PFSK-1 (cell line): ENCODE data around the gene SH3PXD2A.

Experiments used
- FOXP2 ChIP-seq: optimal IDR thresholded peaks from 2 replicates; pipeline ENCODE3; 2011; ENCODE audit warnings: borderline replicate concordance, control low read depth, inconsistent platforms; ENCODE audit not compliant: insufficient read depth; ENCODE audit errors: extremely low read length, extremely low read depth
- POLR2AphosphoS5 ChIP-seq: IDR thresholded peaks from 2 replicates; pipeline ENCODE4 v1.6.1; 2012; ENCODE audit warnings: low read depth, mild to moderate bottlenecking, control low read depth, low read length, moderate library complexity
- SIN3A ChIP-seq: IDR thresholded peaks from 2 replicates; pipeline ENCODE4 v1.6.1; 2012; ENCODE audit warnings: mild to moderate bottlenecking, low read length, moderate library complexity, borderline replicate concordance; ENCODE audit not compliant: insufficient read depth
- TAF1 ChIP-seq: IDR thresholded peaks from 2 replicates; pipeline ENCODE4 v1.6.1; 2012; ENCODE audit warnings: low read length, control low read depth, borderline replicate concordance; ENCODE audit not compliant: insufficient read depth
- TF ChIP-seq, protein P1 (sequence below), 2 experiments: IDR thresholded peaks; 2 replicates each; pipeline versions ENCODE4 v1.6.1 to v1.8.0; 2011 to 2012; ENCODE audit warnings: low read depth in 2 of 2, low read length in 2 of 2, control low read depth in 1 of 2, inconsistent platforms in 1 of 2, mild to moderate bottlenecking in 1 of 2, moderate library complexity in 1 of 2; ENCODE audit not compliant: insufficient read depth in 1 of 2

Gene SH3PXD2A

DNA sequence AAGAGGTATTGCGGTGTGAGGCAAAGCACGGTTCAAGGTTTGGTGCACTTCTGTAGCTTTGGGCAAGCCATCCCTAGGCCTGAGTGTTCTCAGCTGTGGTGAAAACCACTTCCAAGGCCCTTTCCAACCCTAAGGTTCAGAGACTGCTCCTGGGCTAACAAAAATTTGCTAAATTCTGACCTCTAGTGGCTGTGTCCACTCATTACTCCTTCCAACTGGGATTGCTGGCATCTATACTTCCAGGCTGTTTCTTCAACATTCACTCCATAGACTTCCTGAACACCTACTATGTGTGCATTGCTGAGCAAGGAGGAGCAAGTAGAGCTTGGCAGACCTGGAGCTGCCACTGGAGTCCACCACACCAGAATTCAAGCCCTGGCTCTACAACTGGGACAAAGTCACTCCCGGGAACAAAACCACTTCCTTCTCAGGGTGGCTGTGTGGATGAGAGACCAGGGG, 29.3 kb upstream of the SH3PXD2A start:
- TF ChIP-seq TAF1 (no peak), FOXP2 (no peak), POLR2AphosphoS5 (no peak), SIN3A (no peak)
- TF ChIP-seq, protein P1, sequence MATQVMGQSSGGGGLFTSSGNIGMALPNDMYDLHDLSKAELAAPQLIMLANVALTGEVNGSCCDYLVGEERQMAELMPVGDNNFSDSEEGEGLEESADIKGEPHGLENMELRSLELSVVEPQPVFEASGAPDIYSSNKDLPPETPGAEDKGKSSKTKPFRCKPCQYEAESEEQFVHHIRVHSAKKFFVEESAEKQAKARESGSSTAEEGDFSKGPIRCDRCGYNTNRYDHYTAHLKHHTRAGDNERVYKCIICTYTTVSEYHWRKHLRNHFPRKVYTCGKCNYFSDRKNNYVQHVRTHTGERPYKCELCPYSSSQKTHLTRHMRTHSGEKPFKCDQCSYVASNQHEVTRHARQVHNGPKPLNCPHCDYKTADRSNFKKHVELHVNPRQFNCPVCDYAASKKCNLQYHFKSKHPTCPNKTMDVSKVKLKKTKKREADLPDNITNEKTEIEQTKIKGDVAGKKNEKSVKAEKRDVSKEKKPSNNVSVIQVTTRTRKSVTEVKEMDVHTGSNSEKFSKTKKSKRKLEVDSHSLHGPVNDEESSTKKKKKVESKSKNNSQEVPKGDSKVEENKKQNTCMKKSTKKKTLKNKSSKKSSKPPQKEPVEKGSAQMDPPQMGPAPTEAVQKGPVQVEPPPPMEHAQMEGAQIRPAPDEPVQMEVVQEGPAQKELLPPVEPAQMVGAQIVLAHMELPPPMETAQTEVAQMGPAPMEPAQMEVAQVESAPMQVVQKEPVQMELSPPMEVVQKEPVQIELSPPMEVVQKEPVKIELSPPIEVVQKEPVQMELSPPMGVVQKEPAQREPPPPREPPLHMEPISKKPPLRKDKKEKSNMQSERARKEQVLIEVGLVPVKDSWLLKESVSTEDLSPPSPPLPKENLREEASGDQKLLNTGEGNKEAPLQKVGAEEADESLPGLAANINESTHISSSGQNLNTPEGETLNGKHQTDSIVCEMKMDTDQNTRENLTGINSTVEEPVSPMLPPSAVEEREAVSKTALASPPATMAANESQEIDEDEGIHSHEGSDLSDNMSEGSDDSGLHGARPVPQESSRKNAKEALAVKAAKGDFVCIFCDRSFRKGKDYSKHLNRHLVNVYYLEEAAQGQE (IDR thresholded peaks at IDR 0.05; ENCODE audit: insufficient read depth in 1 of 2, low read depth in 2 of 2, low read length in 2 of 2): no peak

DNA sequence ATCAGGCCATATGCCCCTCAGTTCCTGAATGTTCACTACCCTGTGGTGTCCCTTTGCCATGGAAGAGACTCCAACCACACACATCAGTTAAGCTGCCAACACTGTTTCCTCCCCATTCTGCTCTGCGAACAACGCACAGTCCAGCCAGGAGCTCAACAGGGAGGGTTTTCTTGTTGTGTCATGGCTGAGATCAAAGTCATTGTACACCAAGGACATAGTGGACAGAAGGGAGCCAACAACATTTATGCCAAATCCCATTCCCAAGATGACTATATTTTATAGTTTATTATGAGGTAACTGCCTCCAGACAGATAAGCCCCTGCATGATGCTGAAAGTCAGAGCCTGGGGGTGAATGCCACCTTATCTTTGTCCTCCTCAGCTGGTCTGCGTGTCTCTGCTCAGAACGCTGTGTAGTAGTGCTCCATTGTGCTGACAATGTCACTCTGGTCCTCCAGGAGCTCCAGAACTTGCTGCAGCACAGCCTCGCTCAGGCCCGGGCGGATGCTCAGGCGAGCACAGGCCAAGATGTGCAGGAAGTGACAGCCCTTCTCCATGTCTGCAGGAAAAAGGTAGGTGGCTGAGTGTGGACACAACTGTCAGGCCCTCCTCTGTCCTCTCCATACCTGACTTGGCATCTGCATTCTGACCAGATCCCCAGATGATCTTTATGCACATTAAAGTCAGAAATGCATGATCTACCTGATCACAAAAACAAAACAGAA, 27.1 kb upstream of the SH3PXD2A start:
- TF ChIP-seq, protein P1 (IDR thresholded peaks at IDR 0.05; ENCODE audit: insufficient read depth in 1 of 2, low read depth in 2 of 2, low read length in 2 of 2): no peak
- no peak for TF ChIP-seq POLR2AphosphoS5
- TF ChIP-seq SIN3A: no peak
- TF ChIP-seq TAF1: no peak
- TF ChIP-seq FOXP2: no peak

DNA sequence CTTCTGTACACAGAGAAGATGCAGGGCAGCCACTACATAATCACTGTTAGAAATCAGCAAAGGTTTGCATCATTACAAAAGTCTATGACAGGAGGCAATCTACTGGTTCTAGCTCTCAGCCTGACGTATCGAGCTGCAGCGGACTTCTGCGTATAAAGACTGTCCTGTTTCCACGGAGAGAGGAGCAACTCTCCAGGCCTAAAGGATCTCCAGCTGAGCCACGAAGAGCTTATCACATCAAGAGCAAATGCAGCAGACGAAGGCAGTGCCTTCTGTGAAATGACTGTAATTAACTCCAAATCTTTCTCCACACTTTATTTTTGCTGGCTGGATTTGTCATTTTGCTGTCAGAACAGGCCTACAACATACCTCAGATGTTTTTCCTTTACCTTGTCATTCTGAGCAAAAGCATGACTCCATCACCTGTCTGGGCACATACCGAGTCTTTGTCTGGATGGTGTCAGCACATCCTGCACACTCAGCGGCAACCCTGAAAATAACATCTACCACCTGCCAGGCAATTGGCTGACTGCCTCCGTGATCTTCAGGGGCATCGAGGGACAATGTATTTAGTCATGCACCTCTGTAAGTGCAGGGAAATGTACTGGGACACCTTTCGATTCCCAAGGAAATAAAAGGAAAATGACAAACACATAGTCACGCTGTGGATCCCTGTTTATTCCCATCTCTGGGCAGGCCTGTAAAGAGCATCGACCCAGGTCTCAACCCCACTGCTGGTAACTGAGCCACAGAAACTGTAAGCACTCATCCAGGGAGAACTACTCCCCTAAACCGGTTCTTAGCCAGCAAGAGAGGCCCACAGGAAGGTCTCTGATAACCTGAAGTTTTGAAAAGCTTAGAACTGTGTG, 26.3 kb upstream of the SH3PXD2A start:
- no peak for TF ChIP-seq SIN3A
- TF ChIP-seq TAF1: no peak

DNA sequence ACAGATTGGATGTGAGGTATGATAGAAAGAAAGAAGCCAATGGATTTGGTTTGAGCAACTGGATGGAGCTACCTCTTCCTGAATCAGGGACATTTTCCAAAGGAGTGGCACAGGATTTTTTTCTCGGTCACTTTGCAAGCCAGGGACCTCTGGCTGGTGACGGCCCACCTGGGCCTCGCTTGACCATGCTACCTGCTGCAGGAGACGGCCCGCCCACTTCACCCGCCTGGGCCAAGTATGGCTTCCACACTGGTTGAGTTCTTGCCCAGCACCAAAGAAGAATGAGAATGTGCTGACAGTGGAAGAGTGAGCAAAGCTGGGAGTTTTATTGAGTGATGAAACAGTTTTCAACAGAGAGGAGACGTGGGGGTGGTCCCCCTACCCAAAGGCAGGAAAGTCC, 24.5 kb upstream of the SH3PXD2A start:
- TF ChIP-seq, protein P1 (IDR thresholded peaks at IDR 0.05; ENCODE audit: insufficient read depth in 1 of 2, low read depth in 2 of 2, low read length in 2 of 2): no peak
- TF ChIP-seq SIN3A (no peak), FOXP2 (no peak), TAF1 (no peak), POLR2AphosphoS5 (no peak)

DNA sequence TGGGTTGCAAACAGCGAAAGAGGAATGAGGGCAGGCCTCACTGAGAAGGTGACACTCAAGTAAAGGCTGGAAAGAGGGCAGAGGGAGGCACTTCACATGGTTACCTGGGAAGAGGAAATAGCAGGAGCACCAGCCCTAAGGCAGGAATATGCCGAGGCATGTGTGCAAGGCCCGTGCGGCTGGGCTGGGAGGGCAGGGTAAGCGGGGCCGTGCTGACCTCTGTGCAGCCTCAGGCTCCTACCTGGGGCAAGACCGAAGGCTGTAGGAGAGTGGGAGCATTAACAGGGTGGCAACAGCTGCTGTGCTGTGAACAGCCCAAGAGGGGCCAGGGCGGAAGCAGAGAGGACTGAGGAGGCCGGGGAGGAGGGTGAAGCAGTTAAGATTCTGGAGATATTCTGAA, 24.0 kb upstream of the SH3PXD2A start:
- TF ChIP-seq SIN3A (no peak), FOXP2 (no peak), POLR2AphosphoS5 (no peak), TAF1 (no peak)
- TF ChIP-seq, protein P1 (IDR thresholded peaks at IDR 0.05; ENCODE audit: insufficient read depth in 1 of 2, low read depth in 2 of 2, low read length in 2 of 2): no peak
